MM.1S (cell line): Measurements from ENCODE around the gene NAB1.

Experiments
- DNase-seq: peaks from one replicate; pipeline ENCODE4 v3.0.0-alpha.2; 2015
- H2AFZ ChIP-seq: fragments of 300-600 bp; sonication (generic); 2 replicates; pipeline ENCODE4 v1.6.0; 2016; ENCODE audit warnings: antibody characterized with exemption, low read length
- H3F3A ChIP-seq: fragments of 300-600 bp; sonication (generic); 2 replicates; pipeline ENCODE4 v1.6.1; 2016; ENCODE audit warnings: mild to moderate bottlenecking, antibody characterized with exemption, low read length, moderate library complexity, mixed read lengths; ENCODE audit not compliant: insufficient read depth
- H3K27ac ChIP-seq: fragments of 300-600 bp; sonication (generic); 2 replicates; pipeline ENCODE4 v1.5.1; 2016; ENCODE audit warnings: mild to moderate bottlenecking, low read length
- H3K27me3 ChIP-seq: fragments of 300-600 bp; sonication (generic); replicated peaks from 2 replicates; pipeline ENCODE4 v1.6.0; 2016; ENCODE audit warnings: low read length; ENCODE audit not compliant: insufficient read depth
- H3K36me3 ChIP-seq: fragments of 300-600 bp; sonication (generic); replicated peaks from 2 replicates; pipeline ENCODE4 v1.6.1; 2016; ENCODE audit warnings: mild to moderate bottlenecking, low read length, mixed read lengths; ENCODE audit not compliant: insufficient read depth
- H3K4me1 ChIP-seq: fragments of 300-600 bp; sonication (generic); 2 replicates; pipeline ENCODE4 v1.6.1; 2016; ENCODE audit warnings: low read length, mixed read lengths
- H3K4me2 ChIP-seq: fragments of 300-600 bp; sonication (generic); 2 replicates; pipeline ENCODE4 v1.6.0; 2016; ENCODE audit warnings: low read depth, low read length
- H3K4me3 ChIP-seq: fragments of 300-600 bp; sonication (generic); 2 replicates; pipeline ENCODE4 v1.5.1; 2016; ENCODE audit warnings: low read length, mixed read lengths
- H3K79me2 ChIP-seq: fragments of 300-600 bp; sonication (generic); 2 replicates; pipeline ENCODE4 v1.6.1; 2016; ENCODE audit warnings: mixed run types, low read length, mixed read lengths
- H3K9ac ChIP-seq: fragments of 300-600 bp; sonication (generic); 2 replicates; pipeline ENCODE4 v1.6.1; 2016; ENCODE audit warnings: low read length, mixed read lengths
- H3K9me2 ChIP-seq: fragments of 300-600 bp; sonication (generic); replicated peaks from 2 replicates; pipeline ENCODE4 v1.6.1; 2016; ENCODE audit warnings: mild to moderate bottlenecking, low read length, mixed read lengths; ENCODE audit not compliant: insufficient read depth
- H3K9me3 ChIP-seq: fragments of 300-600 bp; sonication (generic); replicated peaks from 2 replicates; pipeline ENCODE4 v1.6.1; 2016; ENCODE audit warnings: mild to moderate bottlenecking, low read length, mixed read lengths; ENCODE audit not compliant: insufficient read depth
- H4K20me1 ChIP-seq: fragments of 300-600 bp; sonication (generic); 2 replicates; pipeline ENCODE4 v1.6.1; 2016; ENCODE audit warnings: mild to moderate bottlenecking, low read length, moderate library complexity, mixed read lengths; ENCODE audit not compliant: insufficient read depth
- EZH2 ChIP-seq: fragments of 300-600 bp; sonication (generic); optimal IDR thresholded peaks from 2 replicates; pipeline ENCODE3; 2017; ENCODE audit warnings: low read depth, mild to moderate bottlenecking, antibody characterized with exemption, low read length, mixed read lengths
- EZH2phosphoT487 ChIP-seq: fragments of 300-600 bp; sonication (generic); IDR thresholded peaks from 2 replicates; pipeline ENCODE4 v1.6.1; 2018; ENCODE audit warnings: antibody characterized with exemption, low read length
- TF ChIP-seq, protein P1 (sequence below): fragments of 300-600 bp; sonication (generic); IDR thresholded peaks from 2 replicates; pipeline ENCODE4 v1.5.1; 2016; ENCODE audit warnings: antibody characterized with exemption, low read length, mixed read lengths

NAB1 gene

GRCh38 chr2:190618030-190618429, 30.9 kb upstream of the NAB1 start:
- H3K27ac ChIP-seq = no peak overlapping the region
- H2AFZ ChIP-seq = no peak overlapping the region
- no peak overlapping the region for H3K9ac ChIP-seq
- no peaks in the 10 kb centered on the region for H3K9me2 ChIP-seq
- no peaks in the 10 kb centered on the region for H4K20me1 ChIP-seq
- H3K4me3 ChIP-seq = no peak overlapping the region
- no peaks in the 10 kb centered on the region for H3K9me3 ChIP-seq
- no peak overlapping the region for H3K4me2 ChIP-seq
- TF ChIP-seq EZH2phosphoT487 = no peak
- no peak for TF ChIP-seq EZH2
- TF ChIP-seq, protein P1, sequence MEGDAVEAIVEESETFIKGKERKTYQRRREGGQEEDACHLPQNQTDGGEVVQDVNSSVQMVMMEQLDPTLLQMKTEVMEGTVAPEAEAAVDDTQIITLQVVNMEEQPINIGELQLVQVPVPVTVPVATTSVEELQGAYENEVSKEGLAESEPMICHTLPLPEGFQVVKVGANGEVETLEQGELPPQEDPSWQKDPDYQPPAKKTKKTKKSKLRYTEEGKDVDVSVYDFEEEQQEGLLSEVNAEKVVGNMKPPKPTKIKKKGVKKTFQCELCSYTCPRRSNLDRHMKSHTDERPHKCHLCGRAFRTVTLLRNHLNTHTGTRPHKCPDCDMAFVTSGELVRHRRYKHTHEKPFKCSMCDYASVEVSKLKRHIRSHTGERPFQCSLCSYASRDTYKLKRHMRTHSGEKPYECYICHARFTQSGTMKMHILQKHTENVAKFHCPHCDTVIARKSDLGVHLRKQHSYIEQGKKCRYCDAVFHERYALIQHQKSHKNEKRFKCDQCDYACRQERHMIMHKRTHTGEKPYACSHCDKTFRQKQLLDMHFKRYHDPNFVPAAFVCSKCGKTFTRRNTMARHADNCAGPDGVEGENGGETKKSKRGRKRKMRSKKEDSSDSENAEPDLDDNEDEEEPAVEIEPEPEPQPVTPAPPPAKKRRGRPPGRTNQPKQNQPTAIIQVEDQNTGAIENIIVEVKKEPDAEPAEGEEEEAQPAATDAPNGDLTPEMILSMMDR = no peak
- H3K4me1 ChIP-seq = no peaks in the 10 kb centered on the region
- H3K79me2 ChIP-seq = no peaks in the 10 kb centered on the region
- no peak for DNase-seq
- no peaks in the 10 kb centered on the region for H3F3A ChIP-seq
- H3K36me3 ChIP-seq = no peaks in the 10 kb centered on the region
- H3K27me3 ChIP-seq = no peaks in the 10 kb centered on the region

DNA sequence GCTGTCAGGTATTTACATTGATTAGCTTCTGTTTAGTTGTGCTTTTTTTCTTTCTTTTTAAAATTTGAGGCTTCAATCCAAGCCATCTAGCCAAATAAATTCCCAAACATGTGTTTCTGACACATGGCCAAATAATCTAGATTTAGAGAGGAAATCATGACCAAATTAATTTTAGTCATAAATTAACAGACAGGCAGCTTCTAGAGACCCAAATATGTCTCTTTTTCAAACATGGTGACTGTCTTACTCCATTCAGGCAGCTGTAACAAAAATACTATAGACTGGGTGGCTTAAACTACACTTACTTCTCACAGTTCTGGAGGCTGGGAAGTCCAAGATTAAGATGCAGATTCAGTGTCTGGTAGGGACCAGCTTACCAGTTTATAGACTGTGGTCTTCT, 23.2 kb upstream of the NAB1 start:
- no peak overlapping the region for H3K27ac ChIP-seq
- no peaks in the 10 kb centered on the region for H3K79me2 ChIP-seq
- TF ChIP-seq EZH2 = no peak
- TF ChIP-seq, protein P1 = no peak
- no peak for TF ChIP-seq EZH2phosphoT487
- no peaks in the 10 kb centered on the region for H3K4me1 ChIP-seq
- no peak for DNase-seq
- no peak overlapping the region for H2AFZ ChIP-seq
- H3K4me3 ChIP-seq = no peak overlapping the region
- H3F3A ChIP-seq = no peaks in the 10 kb centered on the region
- no peaks in the 10 kb centered on the region for H3K9me3 ChIP-seq
- no peak overlapping the region for H3K4me2 ChIP-seq
- no peaks in the 10 kb centered on the region for H3K27me3 ChIP-seq
- H3K9me2 ChIP-seq = no peaks in the 10 kb centered on the region
- H3K9ac ChIP-seq = no peak overlapping the region
- no peaks in the 10 kb centered on the region for H4K20me1 ChIP-seq
- H3K36me3 ChIP-seq = no peaks in the 10 kb centered on the region

DNA sequence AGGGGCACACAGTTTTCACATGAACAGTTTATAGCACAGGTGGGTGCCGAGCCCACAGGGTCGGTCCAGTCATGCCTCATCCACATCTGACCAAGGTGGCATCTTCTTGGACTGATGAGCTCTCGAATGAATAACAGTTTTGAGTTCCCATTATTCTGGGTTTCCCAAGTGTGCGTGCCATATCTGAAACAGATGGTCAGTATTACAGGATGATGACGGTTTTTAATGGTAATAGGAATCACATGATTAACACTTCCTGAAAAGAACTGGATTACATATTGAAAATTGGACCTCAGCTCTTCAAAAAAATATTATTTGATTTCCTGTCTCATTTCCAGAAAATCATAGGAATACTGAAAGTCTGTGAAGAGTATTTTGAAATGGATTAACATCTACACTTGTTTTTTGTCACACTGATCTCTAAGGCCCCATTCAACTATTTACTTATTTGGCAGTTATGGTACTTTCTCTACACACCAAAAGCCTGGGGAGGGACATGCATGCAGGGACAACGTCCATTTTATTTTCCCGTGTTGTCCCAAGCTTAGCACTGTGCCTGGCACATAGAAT, 22.2 kb upstream of the NAB1 start:
- H3K9ac ChIP-seq = no peak overlapping the region
- no peaks in the 10 kb centered on the region for H3K9me2 ChIP-seq
- H3K4me1 ChIP-seq = no peaks in the 10 kb centered on the region
- no peaks in the 10 kb centered on the region for H3K79me2 ChIP-seq
- H3K9me3 ChIP-seq = no peaks in the 10 kb centered on the region
- no peaks in the 10 kb centered on the region for H4K20me1 ChIP-seq
- H2AFZ ChIP-seq = no peak overlapping the region
- no peak for DNase-seq
- H3K27me3 ChIP-seq = no peaks in the 10 kb centered on the region
- H3K36me3 ChIP-seq = no peaks in the 10 kb centered on the region
- H3K27ac ChIP-seq = no peak overlapping the region
- no peaks in the 10 kb centered on the region for H3F3A ChIP-seq
- H3K4me3 ChIP-seq = no peak overlapping the region
- H3K4me2 ChIP-seq = no peak overlapping the region
- TF ChIP-seq EZH2 = no peak
- no peak for TF ChIP-seq EZH2phosphoT487
- TF ChIP-seq, protein P1 = no peak
